Tibial artery (tissue), 4 donors: ENCODE results near the gene CNFN.

Experiments used
- DNase-seq, 2 donors: peaks; one replicate each; pipeline ENCODE4 v3.0.0-alpha.2; 2019
- H3K27ac ChIP-seq, 2 donors: fragments of 200-600 bp; sonication (generic) in 1 of 2; 1 replicate in 1 of 2; 2 replicates in 1 of 2; pipeline ENCODE4 v1.5.1; 2018 to 2019; ENCODE audit warnings: mild to moderate bottlenecking in 1 of 2
- H3K27me3 ChIP-seq, 2 donors: fragments of 200-600 bp; sonication (generic) in 1 of 2; one replicate each; pipeline versions ENCODE4 v1.5.1 to v1.6.0; 2016 to 2019
- H3K36me3 ChIP-seq, 3 donors: fragments of 200-600 bp; sonication (generic) in 2 of 3; one replicate each; pipeline ENCODE4 v1.5.1; 2016 to 2019; ENCODE audit warnings: mild to moderate bottlenecking in 2 of 3
- H3K4me1 ChIP-seq, 4 donors: fragments of 200-600 bp; sonication (generic) in 2 of 4; 1 replicate in 3 of 4; 2 replicates in 1 of 4; pipeline ENCODE4 v1.5.1; 2016 to 2019
- H3K4me3 ChIP-seq, 2 donors: fragments of 200-600 bp; sonication (generic) in 1 of 2; 1 replicate in 1 of 2; 2 replicates in 1 of 2; pipeline ENCODE4 v1.5.1; 2018 to 2019; ENCODE audit warnings: mild to moderate bottlenecking in 2 of 2
- H3K9me3 ChIP-seq, 3 donors: fragments of 200-600 bp; sonication (generic) in 1 of 3; one replicate each; pipeline ENCODE4 v1.5.1; 2016 to 2019
- CTCF ChIP-seq, 2 experiments: fragments of 200-600 bp in 1 of 2; fragments of 450-650 bp in 1 of 2; IDR thresholded peaks; one replicate each; pipeline ENCODE4 v1.5.1; 2017 to 2019; ENCODE audit warnings: antibody characterized with exemption in 2 of 2, mild to moderate bottlenecking in 1 of 2, moderate library complexity in 1 of 2
- intact Hi-C: fragments of 100-400 bp; cut with DNase I; formaldehyde crosslinking; loops from one replicate; pipeline ENCODE4 v1.15.0; 2023; ENCODE audit warnings: low total_unique reads

Gene CNFN

DNA sequence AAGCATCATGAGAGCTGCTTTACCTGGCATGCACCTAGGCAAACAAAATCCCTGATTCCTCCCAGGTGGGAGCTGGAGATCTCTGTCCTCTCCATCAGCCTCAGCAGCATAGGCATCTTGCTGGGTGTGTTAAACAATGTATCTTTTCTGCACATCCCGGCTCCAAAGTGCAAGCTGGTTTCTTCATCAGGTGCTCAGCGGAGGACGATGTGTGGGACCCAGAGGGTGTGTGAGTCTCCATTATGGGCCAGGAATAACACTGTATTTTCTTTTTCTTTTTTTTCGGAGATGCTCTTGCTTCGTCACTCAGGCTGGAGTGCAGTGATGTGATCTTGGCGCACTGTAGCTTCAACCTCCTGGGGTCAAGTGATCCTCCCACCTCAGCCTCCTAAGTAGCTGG lies 9.9 kb downstream of the CNFN start:
- H3K27me3 ChIP-seq: peaks cover 0 to 33% of the 10 kb centered on the region in 2 donors
- H3K36me3 ChIP-seq: peaks cover 6 to 17% (median 16%) of the 10 kb centered on the region in 3 donors
- intact Hi-C loops: no loop called here
- no peak for DNase-seq
- no peak for TF ChIP-seq CTCF (IDR thresholded peaks at IDR 0.05)
- no peak overlapping the region for H3K4me3 ChIP-seq
- H3K27ac ChIP-seq: no peak overlapping the region
- H3K4me1 ChIP-seq: no peaks in the 10 kb centered on the region
- no peaks in the 10 kb centered on the region for H3K9me3 ChIP-seq

GRCh38 chr19:42378225-42379215 lies 11.6 kb downstream of the CNFN start:
- intact Hi-C loops: no loop called here
- no peaks in the 10 kb centered on the region for H3K4me1 ChIP-seq
- H3K27ac ChIP-seq: no peak overlapping the region
- peaks cover 0 to 20% of the 10 kb centered on the region in 2 donors for H3K27me3 ChIP-seq
- peaks cover 6 to 30% (median 22%) of the 10 kb centered on the region in 3 donors for H3K36me3 ChIP-seq
- TF ChIP-seq CTCF (IDR thresholded peaks at IDR 0.05): no peak
- no peak overlapping the region for H3K4me3 ChIP-seq
- no peak for DNase-seq
- H3K9me3 ChIP-seq: no peaks in the 10 kb centered on the region

GRCh38 chr19:42376177-42376555 lies 13.9 kb downstream of the CNFN start:
- intact Hi-C loops: no loop called here
- no peak overlapping the region for H3K27ac ChIP-seq
- no peaks in the 10 kb centered on the region for H3K4me1 ChIP-seq
- peaks cover 6 to 54% (median 27%) of the 10 kb centered on the region in 3 donors for H3K36me3 ChIP-seq
- DNase-seq: no peak
- H3K27me3 ChIP-seq: no peaks in the 10 kb centered on the region
- no peak for TF ChIP-seq CTCF (IDR thresholded peaks at IDR 0.05)
- no peak overlapping the region for H3K4me3 ChIP-seq
- H3K9me3 ChIP-seq: no peaks in the 10 kb centered on the region

- Histone ChIP-seq H3K36me3 (peaks cover 6 to 59% (median 31%) of the 10 kb centered on the region in 3 donors), H3K27me3 (no peaks in the 10 kb centered on the region), H3K9me3 (no peaks in the 10 kb centered on the region), H3K4me1 (no peaks in the 10 kb centered on the region), H3K4me3 (no peak overlapping the region), H3K27ac (no peak overlapping the region)
- no peak for DNase-seq
- TF ChIP-seq CTCF (IDR thresholded peaks at IDR 0.05): no peak
- intact Hi-C loops: no loop called here
Observed at GRCh38 chr19:42375415-42376176, 14.5 kb downstream of the CNFN start.

DNA sequence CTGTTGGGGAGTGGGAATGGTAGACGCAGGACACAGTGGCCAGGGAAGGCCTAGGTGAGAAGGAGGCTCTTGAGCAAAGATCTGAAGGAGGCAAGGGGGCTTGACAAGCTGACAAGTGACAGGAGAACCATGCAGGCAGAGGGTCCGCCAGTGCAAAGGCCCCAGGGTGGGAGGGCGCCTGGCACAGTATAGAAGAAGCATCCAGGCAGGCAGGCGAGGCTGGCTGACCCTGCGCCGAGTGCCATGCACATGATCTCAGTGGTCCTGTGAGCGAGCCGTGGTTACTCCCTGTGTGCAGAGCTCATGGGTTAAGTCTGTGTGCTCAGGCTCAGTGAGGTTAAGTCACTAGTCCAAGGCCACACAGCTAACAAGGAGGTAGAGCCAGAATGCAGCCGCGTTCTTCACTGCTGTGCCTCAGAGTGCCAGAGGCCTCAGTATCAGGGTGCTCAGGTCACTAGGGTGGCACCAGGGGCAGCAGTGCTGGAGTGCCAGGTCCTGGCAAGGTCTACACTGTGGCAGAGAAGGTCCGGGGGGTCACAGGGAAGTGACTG lies 15.2 kb downstream of the CNFN start:
- Histone ChIP-seq H3K9me3 (no peaks in the 10 kb centered on the region), H3K4me1 (no peaks in the 10 kb centered on the region), H3K36me3 (peaks cover 6 to 62% (median 31%) of the 10 kb centered on the region in 3 donors), H3K27ac (no peak overlapping the region), H3K4me3 (no peak overlapping the region), H3K27me3 (no peaks in the 10 kb centered on the region)
- no peak for TF ChIP-seq CTCF (IDR thresholded peaks at IDR 0.05)
- no peak for DNase-seq
- intact Hi-C loops: no loop called here
